HL-60/S4 treated with retinoic acid at 250 ng/mL for 4 days and 3 days (cell line): ENCODE data around the gene ZNF440.

ENCODE experiments used
- in situ Hi-C: fragments of 300-500 bp; cut with MboI; formaldehyde crosslinking; loops from 2 replicates; pipeline ENCODE4 v1.7.0; 2022; ENCODE audit warnings: low sequenced_read_pairs

ZNF440 gene

DNA sequence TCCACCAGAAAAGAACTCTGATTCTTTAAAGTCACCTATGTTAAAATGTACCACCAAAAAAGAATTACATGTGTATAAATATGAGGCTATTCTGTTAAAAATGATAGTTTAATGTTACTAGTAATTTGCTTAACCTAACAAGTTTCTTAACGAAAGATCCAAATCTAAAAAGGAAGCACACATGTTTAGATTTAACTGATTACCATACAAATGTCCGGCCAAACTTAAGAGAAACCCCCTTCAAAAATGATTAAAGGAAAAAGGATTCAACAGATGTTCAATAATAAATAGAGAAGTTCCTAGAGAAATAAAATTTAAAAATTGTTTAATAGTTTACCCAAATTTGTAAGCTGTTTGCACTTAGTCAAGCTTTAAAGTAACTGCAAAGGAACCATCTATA is 68.5 kb downstream of the ZNF440 start:
- in situ Hi-C loops: no loop called here
